CD4-positive, alpha-beta T cell (primary cell): ENCODE data around the gene HMCN2. TPM values are rescaled to one million over a fixed set of nuclear protein-coding genes. Genes with fewer than 3 reads are reported as not detected.

ENCODE experiments used
- ATAC-seq: fragments of 200-7000 bp; cut with Tn5 transposase; one replicate; pipeline ENCODE4 v1.10.0; 2022; ENCODE audit warnings: mild to moderate bottlenecking; ENCODE audit not compliant: poor library complexity
- CTCF ChIA-PET: fragments of 350-600 bp; sonication (Branson Sonifier 250); formaldehyde crosslinking; loops from one replicate; lab custom pipeline; 2021; ENCODE audit warnings: antibody characterized with exemption, inconsistent platforms; lab: Charles Lee
- POLR2A ChIA-PET: fragments of 350-600 bp; sonication (Branson Sonifier 250); formaldehyde crosslinking; loops from one replicate; lab custom pipeline; 2021; ENCODE audit warnings: antibody characterized with exemption, inconsistent platforms; lab: Charles Lee
- DNase-seq, 14 experiments: peaks; one replicate each; pipeline ENCODE4 v3.0.0-alpha.2; 2013 to 2020; ENCODE audit warnings: mixed read lengths in 2 of 14
- H3K27ac ChIP-seq, 2 donors: one replicate each; pipeline versions ENCODE4 v1.5.1 to v1.7.0; 2013; ENCODE audit warnings: low read length in 2 of 2, low read depth in 1 of 2, mild to moderate bottlenecking in 1 of 2
- H3K27me3 ChIP-seq, 2 experiments: 1 replicate in 1 of 2; 2 replicates in 1 of 2; pipeline versions ENCODE4 v1.6.1 to v1.7.0; 2013; ENCODE audit warnings: low read length in 2 of 2, control low read depth in 1 of 2, mild to moderate bottlenecking in 1 of 2, moderate library complexity in 1 of 2; ENCODE audit not compliant: insufficient read depth in 2 of 2, control insufficient read depth in 1 of 2
- H3K36me3 ChIP-seq: one replicate; pipeline ENCODE4 v1.6.1; 2013; ENCODE audit warnings: low read length, control low read depth; ENCODE audit not compliant: insufficient read depth
- H3K4me1 ChIP-seq: one replicate; pipeline ENCODE4 v1.6.1; 2013; ENCODE audit warnings: low read length, control low read depth; ENCODE audit not compliant: insufficient read depth
- H3K4me3 ChIP-seq: one replicate; pipeline ENCODE4 v1.5.1; 2013; ENCODE audit warnings: mild to moderate bottlenecking, low read length, moderate library complexity
- H3K9me3 ChIP-seq, 2 experiments: 1 replicate in 1 of 2; 2 replicates in 1 of 2; pipeline versions ENCODE4 v1.6.1 to v1.7.0; 2013; ENCODE audit warnings: low read length in 2 of 2, mild to moderate bottlenecking in 2 of 2, control low read depth in 1 of 2, moderate library complexity in 1 of 2; ENCODE audit not compliant: control insufficient read depth in 1 of 2, insufficient read depth in 1 of 2
- H3K27ac Mint-ChIP-seq: one replicate; pipeline ENCODE4 v1.8.0; 2020; ENCODE audit warnings: mixed read lengths
- H3K27me3 Mint-ChIP-seq: one replicate; pipeline ENCODE4 v1.8.0; 2021; ENCODE audit warnings: mixed read lengths
- H3K36me3 Mint-ChIP-seq: one replicate; pipeline ENCODE4 v1.8.0; 2021; ENCODE audit warnings: low read depth, mixed read lengths
- H3K4me1 Mint-ChIP-seq: one replicate; pipeline ENCODE4 v1.8.0; 2021; ENCODE audit warnings: low read depth, mixed read lengths
- H3K4me3 Mint-ChIP-seq: one replicate; pipeline ENCODE4 v1.8.0; 2020; ENCODE audit warnings: mild to moderate bottlenecking, mixed read lengths
- H3K9me3 Mint-ChIP-seq: one replicate; pipeline ENCODE4 v1.8.0; 2020; ENCODE audit warnings: mixed read lengths
- intact Hi-C, 2 experiments: fragments of 100-400 bp; cut with DNase I in 1 of 2; cut with micrococcal nuclease in 1 of 2; formaldehyde crosslinking; loops; one replicate each; pipeline versions ENCODE4 v1.15.1 to v1.9.0; 2023 to 2025; cut with DNase I, micrococcal nuclease
- total RNA-seq, 174 experiments: library from RNA in 2 of 174; stranded (reverse) in 2 of 174; gene quantifications; one replicate each; pipeline ENCODE4 v1.2.3 and lab custom pipeline; 2021 to 2026
- TF ChIP-seq, protein P1 (sequence below): fragments of 200-600 bp; IDR thresholded peaks from one replicate; pipeline ENCODE4 v1.8.0; 2022; ENCODE audit warnings: antibody characterized with exemption, mild to moderate bottlenecking

HMCN2 gene
- total RNA-seq, 2 experiments from 2014 or later: not detected

GRCh38 chr9:130381660-130382059 is 116.1 kb downstream of the HMCN2 start:
- Histone ChIP-seq H3K27me3 (peaks cover 0 to 2% of the 10 kb centered on the region in 2 experiments), H3K9me3 (no peaks in the 10 kb centered on the region), H3K4me3 (no peak overlapping the region), H3K4me1 (no peaks in the 10 kb centered on the region), H3K27ac (no peak overlapping the region), H3K36me3 (no peaks in the 10 kb centered on the region)
- Mint-ChIP-seq H3K4me3 (no peak overlapping the region), H3K9me3 (no peaks in the 10 kb centered on the region), H3K27ac (no peak overlapping the region), H3K4me1 (no peaks in the 10 kb centered on the region), H3K36me3 (no peaks in the 10 kb centered on the region), H3K27me3 (no peaks in the 10 kb centered on the region)
- intact Hi-C loops: no loop called here
- POLR2A ChIA-PET: no interaction called here
- TF ChIP-seq, protein P1, sequence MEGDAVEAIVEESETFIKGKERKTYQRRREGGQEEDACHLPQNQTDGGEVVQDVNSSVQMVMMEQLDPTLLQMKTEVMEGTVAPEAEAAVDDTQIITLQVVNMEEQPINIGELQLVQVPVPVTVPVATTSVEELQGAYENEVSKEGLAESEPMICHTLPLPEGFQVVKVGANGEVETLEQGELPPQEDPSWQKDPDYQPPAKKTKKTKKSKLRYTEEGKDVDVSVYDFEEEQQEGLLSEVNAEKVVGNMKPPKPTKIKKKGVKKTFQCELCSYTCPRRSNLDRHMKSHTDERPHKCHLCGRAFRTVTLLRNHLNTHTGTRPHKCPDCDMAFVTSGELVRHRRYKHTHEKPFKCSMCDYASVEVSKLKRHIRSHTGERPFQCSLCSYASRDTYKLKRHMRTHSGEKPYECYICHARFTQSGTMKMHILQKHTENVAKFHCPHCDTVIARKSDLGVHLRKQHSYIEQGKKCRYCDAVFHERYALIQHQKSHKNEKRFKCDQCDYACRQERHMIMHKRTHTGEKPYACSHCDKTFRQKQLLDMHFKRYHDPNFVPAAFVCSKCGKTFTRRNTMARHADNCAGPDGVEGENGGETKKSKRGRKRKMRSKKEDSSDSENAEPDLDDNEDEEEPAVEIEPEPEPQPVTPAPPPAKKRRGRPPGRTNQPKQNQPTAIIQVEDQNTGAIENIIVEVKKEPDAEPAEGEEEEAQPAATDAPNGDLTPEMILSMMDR: no peak
- CTCF ChIA-PET: no interaction called here
- no peak for ATAC-seq
- DNase-seq: no peak

DNA sequence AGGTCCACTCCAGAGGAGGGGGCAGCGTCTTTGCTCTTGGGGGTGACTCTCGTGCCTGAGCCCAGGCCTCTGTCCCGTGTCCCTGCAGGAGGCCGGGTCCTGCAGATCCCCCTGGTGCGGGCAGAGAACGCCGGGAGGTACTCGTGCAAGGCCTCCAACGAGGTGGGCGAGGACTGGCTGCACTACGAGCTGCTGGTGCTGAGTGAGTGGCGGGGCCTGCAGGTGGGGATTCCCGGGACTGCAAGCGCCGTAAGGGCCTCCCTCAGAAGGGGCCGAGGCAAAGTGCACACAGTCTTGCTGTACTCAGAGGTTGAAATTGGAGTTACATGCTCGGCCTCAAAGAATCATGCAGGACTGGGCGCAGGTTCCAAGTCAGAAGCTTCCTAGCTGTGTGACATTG is 116.5 kb downstream of the HMCN2 start:
- ATAC-seq (no peak), DNase-seq (no peak)
- Mint-ChIP-seq H3K4me3 (no peak overlapping the region), H3K27me3 (no peaks in the 10 kb centered on the region), H3K36me3 (no peaks in the 10 kb centered on the region), H3K9me3 (no peaks in the 10 kb centered on the region), H3K27ac (no peak overlapping the region), H3K4me1 (no peaks in the 10 kb centered on the region)
- ChIA-PET CTCF (no interaction called here), POLR2A (no interaction called here)
- peaks cover 0 to 2% of the 10 kb centered on the region in 2 experiments for H3K27me3 ChIP-seq
- no peak overlapping the region for H3K4me3 ChIP-seq
- H3K4me1 ChIP-seq: no peaks in the 10 kb centered on the region
- TF ChIP-seq, protein P1: no peak
- no peaks in the 10 kb centered on the region for H3K36me3 ChIP-seq
- H3K9me3 ChIP-seq: no peaks in the 10 kb centered on the region
- no peak overlapping the region for H3K27ac ChIP-seq
- intact Hi-C loops: no loop called here

DNA sequence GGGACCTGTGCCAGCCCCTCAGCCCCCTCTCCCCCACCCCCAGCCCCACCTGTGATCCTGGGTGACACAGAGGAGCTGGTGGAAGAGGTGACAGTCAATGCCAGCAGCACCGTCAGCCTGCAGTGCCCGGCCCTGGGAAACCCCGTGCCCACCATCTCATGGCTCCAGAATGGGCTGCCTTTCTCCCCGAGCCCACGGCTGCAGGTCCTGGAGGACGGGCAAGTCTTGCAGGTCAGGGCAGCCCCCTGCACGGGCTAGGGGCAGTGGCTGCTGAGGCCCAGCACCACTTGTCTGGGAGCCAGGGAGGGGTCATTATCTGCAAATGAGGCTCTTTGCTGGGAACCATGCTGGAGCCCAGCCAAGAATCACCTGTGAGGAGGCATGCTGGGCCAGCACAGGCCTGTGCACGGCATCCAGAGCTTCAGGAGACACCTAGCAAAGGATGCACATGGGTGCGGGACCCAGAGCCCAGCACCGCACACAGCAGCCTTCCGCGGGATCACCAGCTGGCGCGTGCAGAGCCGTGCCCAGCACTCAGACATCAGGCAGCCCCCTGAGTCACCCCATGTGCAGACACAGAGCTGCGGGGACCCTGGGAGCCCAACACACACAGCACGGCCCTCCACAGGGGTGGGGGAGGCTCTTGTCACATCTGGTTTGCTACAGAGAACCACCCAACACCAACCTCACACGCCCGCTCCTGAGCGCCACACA is 117.2 kb downstream of the HMCN2 start:
- POLR2A ChIA-PET: no interaction called here

More for the DNA sequence above, 117.2 kb downstream of the HMCN2 start:
- H3K4me3 Mint-ChIP-seq: no peak overlapping the region
- H3K27ac Mint-ChIP-seq: no peak overlapping the region
- no peaks in the 10 kb centered on the region for H3K36me3 ChIP-seq
- H3K4me1 Mint-ChIP-seq: no peaks in the 10 kb centered on the region
- intact Hi-C loops: no loop called here
- DNase-seq (no peak), ATAC-seq (no peak)
- H3K27ac ChIP-seq: no peak overlapping the region
- TF ChIP-seq, protein P1: no peak
- H3K27me3 ChIP-seq: peaks cover 0 to 2% of the 10 kb centered on the region in 2 experiments
- no peaks in the 10 kb centered on the region for H3K9me3 ChIP-seq
- no peaks in the 10 kb centered on the region for H3K36me3 Mint-ChIP-seq
- no peaks in the 10 kb centered on the region for H3K4me1 ChIP-seq
- H3K4me3 ChIP-seq: no peak overlapping the region
- H3K27me3 Mint-ChIP-seq: no peaks in the 10 kb centered on the region
- no peaks in the 10 kb centered on the region for H3K9me3 Mint-ChIP-seq
- CTCF ChIA-PET: no interaction called here
